ENCODE results near the gene CRAT.
A peak's percentile ranks its signal among the peaks of the same experiment; 100 is the strongest.

The CRAT gene
- 8.1 to 9.6 reads per million in 2 donors for total RNA-seq

DNA sequence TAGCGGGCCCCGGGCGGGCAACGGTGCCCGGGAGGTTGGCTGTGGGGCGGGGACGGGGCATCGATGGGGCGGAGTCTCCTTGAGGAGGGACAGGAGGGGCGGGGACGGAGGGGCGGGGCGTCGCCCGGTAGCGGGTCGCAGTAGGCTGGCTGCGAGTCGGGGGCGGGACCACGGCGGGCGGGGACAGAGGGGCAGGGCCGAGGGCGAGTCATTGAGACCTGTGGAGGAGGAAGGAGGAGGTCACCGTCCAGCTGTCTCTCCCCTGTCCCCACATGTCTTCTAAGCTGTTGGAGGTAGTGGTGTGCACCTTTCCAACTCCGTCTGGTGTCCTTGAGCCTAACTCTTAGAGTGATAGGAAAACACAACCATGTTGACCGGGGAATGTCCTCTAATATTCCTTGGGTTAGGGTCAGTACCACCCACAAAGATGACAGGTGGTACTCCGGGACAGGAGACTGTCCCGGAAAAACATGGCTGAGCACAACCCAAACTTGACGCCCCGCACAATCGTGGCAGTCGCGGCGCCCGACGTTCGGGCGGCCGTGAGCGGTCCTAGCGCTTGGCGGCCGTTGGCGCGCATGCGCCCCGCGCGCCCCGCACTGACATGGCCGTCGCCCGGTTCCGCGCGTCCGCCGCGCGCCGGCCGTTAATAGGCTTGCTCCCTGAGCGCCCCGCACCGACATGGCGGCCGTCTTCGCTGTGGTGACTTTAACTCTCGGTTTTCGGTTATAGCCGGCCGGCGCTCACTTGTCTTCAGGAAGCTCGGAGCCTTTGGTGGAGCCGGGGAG is at the start of gene CRAT, which contains the start of gene PTPA:
TSS of gene CRAT (minus strand) at position 54 of the 788 bp plus-strand sequence. CDS start 284 bp downstream, outside the sequence.
TSS of gene PTPA (plus strand) at position 676 of the 788 bp plus-strand sequence. CDS start 186 bp downstream, outside the sequence.
- peak; percentile 88 to 99 (median 95) for DNase-seq

DNA sequence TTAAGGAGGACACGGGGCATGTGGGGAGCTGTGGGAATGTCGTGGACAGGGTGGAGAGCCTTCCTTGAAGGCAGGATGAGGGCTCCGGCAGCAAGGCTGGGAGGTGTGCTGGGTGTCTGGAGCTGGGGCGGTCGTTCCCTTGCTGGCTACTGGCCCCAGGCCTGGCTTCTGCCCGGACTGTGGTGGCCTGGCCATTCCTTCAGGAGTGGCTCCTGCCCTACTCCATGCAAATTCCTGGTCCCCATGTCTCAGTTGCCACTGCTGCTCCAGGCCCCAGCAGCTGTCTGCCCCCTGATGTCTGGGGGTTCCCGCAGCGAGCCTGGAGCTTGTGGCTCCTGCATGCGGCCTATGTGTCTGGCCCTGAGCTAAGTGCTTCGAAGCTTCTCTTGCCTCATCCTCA is 45.6 kb upstream of the CRAT start:
- DNase-seq, result no peak

DNA sequence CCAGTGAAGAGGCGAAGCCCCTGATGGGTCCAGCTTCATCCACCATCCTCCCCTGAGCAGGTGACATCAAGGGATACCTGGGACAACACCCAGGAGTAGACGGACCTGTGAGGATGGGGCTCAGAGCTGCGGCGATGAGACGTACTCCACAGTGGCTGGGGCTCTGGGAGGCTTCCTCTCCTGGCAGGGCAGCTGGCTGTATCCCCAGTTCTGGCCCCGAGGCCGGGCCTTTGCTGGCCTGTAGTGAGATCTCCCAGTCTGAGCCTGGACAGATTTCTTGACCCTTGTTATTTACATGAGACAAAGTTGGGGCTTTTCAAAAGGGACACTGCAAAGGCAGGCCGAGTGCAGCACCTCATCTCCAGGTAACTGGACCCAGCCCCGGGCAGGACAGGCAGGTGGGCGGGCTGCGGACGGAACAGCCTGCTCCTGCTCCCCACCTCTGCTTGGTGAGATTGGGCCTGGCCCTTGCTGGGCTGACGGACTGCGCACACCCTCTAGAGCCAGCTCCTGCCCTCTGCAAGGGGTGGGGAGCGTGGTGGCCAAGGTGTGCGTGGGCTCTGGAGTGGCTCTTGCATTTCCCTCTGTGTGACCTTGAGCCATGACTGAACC is 44.4 kb upstream of the CRAT start:
- DNase-seq, result no peak

DNA sequence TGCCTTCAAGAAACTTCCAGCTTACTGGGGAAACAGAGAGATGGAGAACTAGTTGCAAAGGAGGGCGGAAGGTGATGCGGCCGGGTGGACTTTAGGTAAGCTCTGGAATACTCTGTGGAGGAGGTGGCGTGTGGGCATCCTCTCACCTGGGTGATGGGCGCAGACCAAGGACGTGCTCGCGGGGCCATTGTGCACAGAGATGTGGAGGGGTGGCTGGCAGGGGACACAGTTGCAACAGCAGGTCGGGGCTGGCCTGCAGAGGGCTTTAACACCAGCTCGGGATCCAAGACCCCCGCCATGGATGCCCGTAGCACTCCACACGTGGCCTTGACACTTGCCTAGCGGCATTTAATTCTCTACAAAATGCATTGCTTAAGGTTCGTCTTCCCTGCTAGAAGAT is 40.9 kb upstream of the CRAT start:
- no peak for DNase-seq

DNA sequence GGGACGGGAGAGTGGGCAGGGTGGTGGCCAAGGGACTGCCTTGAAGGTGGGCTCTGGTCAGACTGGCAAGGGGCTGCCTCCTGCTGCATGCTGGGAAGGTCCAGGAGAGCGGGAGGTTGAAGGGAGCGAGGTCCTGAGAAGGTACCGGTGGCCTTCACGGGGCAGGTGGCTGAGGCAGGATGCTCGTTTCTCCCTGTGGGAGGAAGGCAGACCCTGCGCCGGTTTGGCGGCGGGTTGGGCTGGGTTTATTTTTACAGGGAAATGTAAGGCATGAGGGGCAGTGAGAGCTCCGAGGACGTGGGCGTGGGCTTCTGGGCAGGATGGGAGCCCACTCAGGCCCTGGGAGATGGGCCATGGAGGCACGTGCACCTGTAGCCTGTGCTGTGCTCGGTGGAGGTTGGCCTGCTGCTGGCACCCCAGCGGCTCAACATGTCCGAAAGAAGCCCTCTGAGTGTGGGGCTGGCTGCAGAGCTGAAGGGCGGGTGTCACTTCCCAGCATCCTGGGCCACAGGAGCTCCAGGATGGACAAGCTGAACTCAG is 40.1 kb upstream of the CRAT start:
- no peak for DNase-seq

DNA sequence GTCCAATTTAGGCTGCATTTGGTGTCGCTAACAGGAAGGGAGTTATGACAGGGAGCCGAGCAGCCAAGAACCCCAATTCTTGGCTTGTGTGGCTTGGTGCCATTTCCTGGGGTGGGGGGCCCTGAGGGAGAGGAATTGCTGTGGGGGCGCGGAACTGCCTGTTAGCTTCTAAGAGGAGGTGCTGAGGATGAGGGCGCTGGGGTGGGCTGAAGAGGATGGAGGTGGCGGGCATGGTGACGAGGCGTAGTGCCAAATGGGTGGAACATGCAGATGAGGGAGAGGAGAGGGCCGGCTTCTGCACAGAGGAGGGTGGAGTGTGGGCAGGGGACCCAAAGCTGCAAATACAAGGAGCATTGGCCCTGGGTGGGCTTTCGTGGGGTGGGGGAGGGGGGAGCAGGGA is 39.5 kb upstream of the CRAT start:
- no peak for DNase-seq

DNA sequence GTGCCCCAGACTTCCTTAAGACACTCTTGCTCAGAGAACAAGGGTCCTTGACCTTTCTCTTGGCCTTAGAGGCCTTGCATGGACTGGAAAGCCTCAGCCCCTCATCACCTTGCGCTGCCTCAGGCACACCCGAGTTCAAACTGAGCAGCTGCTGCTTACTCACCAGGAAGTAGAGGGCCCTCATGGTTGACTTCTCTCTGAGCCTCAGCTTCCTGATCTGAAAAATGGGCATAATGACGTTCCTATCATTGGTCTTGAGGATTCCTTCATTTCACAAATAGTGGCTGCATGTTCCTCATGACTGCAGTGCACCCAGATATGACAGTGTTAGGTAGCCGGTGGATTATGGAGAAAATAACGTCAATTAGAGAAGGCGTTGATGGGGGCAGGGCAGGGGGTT is 38.8 kb upstream of the CRAT start:
- no peak for DNase-seq

DNA sequence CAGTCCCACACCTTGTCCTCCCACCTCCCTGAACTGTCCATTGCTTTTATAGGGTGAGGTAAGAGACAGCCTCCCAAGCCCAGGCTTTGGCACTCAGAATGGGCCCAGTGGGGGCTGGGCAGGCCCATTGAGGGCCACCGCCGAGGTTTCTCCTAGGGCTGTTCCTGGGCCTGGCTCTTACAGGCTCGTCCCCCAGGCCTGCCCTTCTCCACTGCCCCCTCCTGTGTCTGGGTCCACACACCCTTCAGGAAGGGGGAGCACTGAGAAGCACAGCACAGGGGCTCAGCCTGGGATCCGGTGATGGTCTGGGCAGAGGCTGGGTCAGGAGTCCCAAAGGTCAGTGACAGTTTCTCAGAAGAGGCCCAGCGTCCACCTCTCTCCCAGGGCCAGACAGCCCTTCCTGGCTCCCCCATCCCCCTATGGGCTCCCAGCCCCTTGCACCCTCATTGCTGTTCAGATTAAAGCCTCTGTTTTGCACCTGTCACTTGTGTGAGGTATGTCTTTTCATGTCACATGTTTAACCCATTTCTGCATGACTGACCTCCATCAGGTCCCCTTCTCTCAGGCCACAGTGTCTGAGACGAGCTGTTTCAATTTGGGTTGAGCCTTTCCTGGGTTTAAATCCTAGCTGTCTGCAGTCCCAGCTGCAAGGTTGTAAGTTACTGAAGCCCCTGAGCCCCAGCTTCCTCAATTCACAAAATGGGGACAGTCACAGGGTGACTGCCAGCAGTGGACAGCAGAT is 38.0 kb upstream of the CRAT start:
- no peak for DNase-seq

DNA sequence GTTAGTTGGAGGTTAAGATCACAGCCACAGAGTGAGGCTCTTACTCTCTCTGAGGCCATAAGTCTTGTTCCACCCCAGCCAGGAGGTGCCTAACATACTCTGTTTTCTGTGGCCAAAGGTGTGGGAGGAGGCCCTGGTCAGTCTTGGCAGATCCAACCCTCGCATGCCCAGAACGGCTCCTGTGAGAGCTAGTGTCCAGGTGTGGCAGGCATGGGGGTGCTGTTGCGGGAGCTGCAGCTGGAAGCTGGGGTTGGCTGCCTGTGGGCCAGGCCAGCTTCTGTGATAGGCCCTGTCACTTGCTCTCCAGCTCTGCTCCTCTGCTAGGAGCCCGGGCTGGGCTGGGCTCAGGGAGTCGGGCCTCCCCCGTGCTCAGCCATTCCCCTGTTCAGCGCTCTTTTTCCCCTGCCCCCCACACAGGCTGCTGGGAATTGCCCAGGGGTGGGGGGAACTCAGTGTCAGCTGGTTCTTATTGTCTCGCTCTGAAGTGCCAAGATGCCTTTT is 35.9 kb upstream of the CRAT start:
- no peak for DNase-seq

DNA sequence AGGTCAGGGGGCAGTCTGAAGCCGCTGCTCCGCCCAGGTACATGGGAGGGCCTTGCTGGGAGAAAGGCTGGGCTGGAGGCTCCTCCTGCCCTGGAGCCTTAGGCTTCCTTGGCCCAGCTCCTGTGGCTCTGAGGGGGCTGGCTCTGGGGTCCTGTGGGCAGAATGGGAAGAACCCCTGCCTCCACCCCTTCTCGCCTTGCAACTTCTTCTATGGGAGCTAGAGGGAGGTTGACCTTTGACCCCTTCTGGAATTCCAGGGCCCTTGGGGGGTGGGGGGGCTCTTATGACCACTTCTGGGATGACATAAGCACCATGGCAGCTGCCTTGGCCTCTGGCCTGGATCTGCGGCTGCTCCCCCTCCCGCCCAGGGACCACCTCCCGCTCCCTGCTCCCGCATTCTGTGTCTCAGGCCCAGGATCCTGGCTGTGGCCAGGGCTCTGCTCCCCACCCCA is 35.3 kb upstream of the CRAT start:
- DNase-seq, result no peak

DNA sequence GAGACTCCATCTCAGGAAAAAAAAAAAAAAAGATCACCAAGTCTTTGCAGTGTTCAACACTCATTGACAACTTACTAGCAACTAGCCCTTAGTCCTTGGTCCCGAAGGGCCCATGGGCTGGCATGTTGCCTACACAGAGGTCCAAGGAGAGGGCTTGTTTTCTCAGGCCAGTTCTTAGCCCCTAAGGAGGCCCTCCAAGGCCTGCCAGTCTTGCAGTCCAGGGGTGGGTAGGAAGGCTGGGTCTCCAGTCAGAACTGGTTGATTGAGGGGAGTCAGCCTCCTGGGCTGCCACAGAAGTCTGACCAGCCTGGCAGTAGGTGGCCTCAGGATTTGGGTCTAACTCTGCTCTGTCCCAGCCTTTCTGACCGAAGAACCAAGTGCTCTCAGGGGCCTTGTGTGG is 34.7 kb upstream of the CRAT start:
- DNase-seq, result no peak

DNA sequence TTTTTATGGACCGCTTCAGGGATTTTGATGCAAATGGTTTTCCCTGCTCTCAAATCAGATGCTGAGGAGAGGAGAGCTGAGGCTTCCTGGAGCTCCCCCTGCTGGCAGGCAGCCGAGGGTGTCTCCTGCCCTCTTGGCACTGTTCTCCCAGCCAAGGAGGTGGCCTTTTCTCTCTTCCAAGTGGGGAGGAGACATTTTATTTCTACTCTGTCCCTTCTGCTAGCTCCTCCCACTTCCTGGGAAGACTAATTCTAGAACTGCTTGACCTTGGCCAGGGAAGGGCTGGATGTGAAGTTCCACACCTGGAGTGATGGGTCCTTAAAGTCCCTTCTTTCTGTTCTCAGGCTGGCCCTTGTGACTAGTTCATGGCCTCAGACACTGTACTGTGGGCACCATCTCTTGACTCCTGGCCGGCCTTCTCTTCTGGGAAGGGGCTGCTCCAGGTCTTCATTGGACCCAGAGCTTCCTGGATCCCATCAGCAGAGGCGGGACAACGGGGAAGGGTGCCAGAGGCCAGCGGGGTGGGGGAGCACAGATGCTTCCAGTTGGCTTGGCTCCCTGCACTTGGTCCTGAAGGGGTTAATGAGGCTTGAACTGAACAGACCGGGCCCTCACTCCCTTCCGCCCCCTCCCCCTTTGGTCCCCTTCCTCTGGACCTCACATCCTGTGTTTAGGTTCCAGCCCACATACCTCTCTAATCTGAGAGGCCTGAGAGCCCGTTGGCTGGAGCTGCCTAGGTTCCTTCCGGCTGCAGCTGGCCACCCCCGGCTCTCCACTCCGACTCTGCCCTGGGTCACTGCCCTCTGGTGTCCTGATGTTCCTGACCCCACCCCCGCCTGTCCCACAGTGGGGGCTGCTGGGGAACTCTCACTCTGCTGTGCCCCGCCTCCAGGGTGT is 32.7 kb upstream of the CRAT start:
- DNase-seq, result peak; percentile 38 to 67 (median 59)

DNA sequence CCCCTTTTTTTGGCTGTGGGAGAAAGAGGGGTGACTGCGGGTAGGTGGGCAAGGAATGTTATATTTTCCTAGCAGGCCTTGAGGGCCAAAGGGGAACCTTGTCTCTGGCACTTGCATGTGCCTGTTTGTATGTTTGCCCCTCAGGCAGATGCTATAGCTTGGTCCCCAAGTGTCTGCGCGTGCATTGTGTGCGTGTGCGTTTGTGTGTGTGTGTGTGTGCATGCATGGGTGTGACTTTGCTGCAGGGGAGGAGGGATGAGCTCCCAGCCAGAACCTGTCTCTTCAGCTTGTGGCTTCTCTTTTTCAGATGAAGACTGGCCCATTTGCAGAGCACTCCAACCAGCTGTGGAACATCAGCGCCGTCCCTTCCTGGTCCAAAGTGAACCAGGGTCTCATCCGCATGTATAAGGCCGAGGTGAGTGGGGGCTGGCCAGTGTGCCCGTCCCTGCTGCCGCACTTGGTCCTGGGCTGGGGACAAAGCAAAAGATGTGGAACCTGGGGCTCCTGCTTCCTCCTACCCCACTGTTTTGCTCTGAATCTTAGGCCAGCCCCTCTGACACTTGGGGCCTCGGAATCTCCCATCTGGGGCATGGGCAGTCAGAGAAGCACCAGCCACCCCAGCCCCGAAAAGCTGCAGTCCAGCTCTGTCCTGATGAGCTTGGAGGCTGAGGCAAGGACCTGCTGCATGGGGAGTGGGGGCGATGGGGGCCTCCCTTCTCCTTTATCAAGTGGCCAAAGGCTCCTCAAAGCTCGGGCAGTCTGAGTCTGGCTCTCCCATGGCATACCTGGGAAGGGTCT is 31.7 kb upstream of the CRAT start:
- DNase-seq, result peak in 1 of 5 experiments; percentile 12

DNA sequence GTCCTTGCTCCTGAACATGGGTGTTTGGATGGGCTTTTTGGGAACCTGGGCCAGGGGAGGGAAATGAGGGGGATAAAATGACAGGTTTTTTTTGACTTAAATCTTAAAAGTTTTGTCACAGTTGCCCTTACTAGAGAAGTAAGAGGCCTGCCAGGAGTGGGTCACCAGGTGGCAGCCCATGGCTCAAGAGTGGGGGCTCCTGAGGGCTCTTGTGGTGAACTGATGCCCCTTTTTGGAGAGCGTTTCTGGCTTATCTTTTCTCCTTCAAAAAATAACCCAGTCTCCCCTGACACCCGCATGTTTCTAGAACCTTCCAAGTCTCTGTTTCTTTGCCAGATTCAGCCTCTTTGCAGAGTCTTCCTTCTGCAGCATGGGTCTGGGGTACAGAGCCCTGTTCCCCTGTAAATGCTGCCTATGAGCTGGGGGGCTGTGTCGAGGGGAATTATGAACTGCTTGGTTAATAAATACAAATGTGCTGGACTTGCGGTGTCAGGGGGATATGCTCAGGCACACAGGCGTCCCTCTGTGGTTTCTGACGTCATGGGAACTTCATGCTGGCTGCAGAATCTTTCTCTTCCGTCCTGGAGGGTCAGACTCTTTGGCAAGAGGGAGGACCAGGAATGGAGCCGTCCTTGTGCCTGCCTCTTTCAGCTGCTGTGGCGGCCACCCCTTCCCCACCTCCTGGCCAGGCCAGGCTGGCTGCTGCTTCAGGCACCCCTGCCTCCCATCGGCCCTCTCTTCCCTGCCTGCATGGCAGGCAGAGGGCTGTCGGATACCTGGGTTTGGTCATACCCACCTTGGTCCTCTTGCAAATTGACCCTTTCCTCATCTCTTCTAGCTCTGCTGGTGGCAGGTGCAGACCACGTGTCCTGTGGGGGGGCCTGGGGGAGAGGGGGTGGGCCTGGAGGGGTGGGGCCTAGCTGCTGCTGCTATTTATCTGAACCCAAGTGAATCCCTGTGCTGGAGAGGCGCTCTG is 30.8 kb upstream of the CRAT start:
- peak in 1 of 5 experiments; percentile 13 for DNase-seq

DNA sequence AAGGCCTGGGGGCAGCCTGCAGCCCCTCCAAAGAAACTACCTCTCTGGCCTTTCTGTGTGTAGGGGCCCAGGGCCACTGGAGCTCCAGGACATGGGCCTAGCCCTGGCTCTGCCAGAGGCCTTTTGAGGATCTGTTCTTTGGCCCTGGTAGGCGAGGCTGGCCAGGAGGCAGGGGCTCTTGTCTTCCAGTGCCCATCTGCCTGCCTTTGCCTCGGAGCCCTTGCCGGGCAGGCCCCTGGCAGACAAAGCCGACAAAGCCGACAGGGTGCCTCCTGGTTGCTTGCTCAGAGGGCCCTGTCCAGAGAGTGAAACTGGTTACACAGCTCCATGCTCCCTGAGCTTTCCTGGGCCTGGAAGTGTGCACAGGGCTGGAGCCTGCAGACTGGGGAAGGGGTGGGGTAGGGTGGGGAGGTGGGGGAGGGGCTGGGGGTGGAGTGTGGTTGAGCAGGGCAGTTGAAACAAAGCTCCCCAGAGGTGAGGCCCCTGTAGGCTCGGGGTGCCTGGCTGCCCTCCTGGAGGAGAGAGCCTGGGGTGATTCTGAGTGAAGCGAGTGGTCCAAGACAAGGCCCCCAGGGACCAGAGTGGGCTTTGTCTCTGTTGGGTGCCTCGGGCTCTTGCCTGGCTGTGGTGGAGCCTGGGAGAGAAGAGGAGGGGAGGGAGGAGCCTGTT is 29.9 kb upstream of the CRAT start:
- peak in 1 of 5 experiments; percentile 34 for DNase-seq

DNA sequence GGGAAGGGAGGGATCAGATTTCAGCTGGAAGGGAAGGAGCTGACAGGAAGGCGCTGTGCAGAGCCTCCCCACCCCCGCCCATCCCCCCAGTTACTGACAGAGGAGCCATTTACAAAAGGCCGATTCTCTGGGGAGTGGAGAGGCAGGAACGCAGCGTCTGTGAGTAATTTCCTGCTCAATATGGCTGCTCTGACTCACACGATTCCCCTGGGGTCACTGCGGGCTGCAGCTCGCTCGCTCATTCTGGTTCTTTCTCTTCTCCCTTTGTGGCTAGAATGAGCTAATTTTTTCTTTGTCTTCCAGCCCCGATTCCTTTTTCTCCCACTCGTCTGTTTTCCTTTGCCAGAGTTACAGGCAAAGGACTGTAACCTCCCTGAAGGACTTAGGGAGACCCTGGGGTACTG is 29.4 kb upstream of the CRAT start:
- DNase-seq, result peak; percentile 22 to 95 (median 66)

DNA sequence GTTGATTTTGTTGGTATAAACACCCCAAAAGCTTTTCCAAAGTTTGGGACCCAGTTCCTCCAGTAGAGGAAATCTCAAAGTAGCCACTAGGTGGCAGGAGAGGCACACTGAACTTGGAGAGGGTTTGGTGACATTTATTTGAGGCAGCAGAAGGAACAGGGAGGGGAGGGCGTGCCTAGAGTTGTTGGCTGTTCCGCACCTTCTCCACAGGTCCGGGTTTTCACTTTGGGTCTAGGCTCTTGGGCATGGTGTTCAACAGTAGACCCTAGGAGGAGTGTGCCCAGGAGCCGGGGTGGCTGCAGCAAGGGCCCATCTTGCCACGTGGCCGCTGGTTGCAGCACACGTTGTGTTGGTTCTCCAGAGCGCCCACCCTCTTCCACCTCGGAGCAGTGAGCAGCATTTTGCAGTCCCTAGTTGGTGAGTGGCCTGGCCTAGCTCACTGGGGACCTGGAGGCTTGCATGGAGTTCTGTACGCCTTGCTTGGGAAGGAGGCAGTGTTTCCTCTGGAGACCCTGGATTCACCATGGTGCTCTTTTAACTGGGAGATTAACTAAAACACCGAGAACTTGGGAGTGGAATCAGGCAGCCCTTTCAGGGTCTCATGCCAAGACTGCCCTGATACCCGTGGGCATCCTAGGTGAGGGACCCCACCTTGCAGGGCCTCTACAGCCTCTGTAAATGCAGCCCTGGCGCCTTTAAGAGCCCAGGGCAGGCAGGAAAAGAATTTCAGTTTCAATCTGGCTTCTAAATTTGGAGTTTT is 28.8 kb upstream of the CRAT start:
- DNase-seq, result peak in 4 of 5 experiments; percentile 53 to 83 (median 60)
